ENCODE measurements around the gene WNT9A. TPM values are rescaled to one million over a fixed set of nuclear protein-coding genes. Genes with fewer than 3 reads are reported as not detected.

WNT9A gene
- total RNA-seq, 2 experiments from 2014 or later, result not detected

DNA sequence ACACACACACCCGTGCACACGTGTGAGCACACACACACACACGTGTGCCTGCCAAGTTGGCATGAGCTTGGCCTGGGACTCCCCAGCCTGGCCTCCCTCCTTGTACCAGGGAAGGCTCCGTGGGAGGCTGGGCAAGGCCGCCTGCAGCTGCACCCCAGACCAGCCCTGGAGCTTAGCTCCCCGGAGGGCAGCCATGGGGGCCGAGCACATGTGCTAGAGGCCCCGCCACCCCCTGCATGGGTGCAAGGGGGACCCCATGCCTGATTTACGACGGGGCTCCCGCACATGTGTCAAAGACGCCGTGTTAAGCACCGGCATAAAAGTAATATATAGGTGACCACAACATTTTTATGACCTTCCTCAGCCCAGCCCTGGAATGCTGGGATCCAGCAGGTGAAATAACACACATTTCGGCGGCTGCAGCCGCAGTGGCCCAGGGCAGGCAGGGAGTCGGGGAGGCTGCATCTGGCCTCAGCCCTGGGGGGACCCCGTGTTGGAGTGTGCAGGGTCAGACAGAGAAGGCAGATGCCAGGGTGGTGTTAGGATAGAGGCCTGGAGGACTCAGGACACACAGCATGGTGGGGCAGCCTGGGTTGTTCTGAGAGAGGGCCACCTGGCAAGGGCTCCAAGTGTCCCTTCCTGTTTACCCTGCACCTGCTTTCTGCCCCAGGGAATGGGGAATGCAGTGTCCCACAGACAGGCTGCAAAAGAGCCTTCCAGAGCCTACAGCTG lies 56.3 kb downstream of the WNT9A start:
- Histone ChIP-seq H3K4me3 (ENCODE audit: low read depth, low read length, poor library complexity, severe bottlenecking) (no peak overlapping the region), H3K27ac (ENCODE audit: low read depth, low read length, poor library complexity, severe bottlenecking) (no peak overlapping the region), H3K79me2 (ENCODE audit: insufficient read depth, low read depth, low read length) (no peaks in the 10 kb centered on the region), H3K9me2 (ENCODE audit: insufficient read depth, low read length) (no peaks in the 10 kb centered on the region), H2AFZ (ENCODE audit: low read length) (no peak overlapping the region), H3K4me1 (ENCODE audit: insufficient read depth, low read length, poor library complexity, severe bottlenecking) (no peaks in the 10 kb centered on the region), H3K9me3 (ENCODE audit: low read length) (no peaks in the 10 kb centered on the region), H3K36me3 (ENCODE audit: insufficient read depth, low read length) (no peaks in the 10 kb centered on the region), H3K4me2 (ENCODE audit: low read length) (no peak overlapping the region), H4K20me1 (ENCODE audit: insufficient read depth, low read length) (no peaks in the 10 kb centered on the region)
- BruUV-seq (replicated peaks), result no TSS peak
- intact Hi-C loops (cut with micrococcal nuclease; ENCODE audit: unreplicated experiment), result no loop called here
- no peak for TF ChIP-seq EZH2phosphoT487 (IDR thresholded peaks at IDR 0.05; ENCODE audit: borderline replicate concordance, low read depth, low read length)
- TF ChIP-seq, protein P1, sequence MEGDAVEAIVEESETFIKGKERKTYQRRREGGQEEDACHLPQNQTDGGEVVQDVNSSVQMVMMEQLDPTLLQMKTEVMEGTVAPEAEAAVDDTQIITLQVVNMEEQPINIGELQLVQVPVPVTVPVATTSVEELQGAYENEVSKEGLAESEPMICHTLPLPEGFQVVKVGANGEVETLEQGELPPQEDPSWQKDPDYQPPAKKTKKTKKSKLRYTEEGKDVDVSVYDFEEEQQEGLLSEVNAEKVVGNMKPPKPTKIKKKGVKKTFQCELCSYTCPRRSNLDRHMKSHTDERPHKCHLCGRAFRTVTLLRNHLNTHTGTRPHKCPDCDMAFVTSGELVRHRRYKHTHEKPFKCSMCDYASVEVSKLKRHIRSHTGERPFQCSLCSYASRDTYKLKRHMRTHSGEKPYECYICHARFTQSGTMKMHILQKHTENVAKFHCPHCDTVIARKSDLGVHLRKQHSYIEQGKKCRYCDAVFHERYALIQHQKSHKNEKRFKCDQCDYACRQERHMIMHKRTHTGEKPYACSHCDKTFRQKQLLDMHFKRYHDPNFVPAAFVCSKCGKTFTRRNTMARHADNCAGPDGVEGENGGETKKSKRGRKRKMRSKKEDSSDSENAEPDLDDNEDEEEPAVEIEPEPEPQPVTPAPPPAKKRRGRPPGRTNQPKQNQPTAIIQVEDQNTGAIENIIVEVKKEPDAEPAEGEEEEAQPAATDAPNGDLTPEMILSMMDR (conservative IDR thresholded peaks at IDR 0.05; ENCODE audit: low read length), result no peak
- ChIA-PET POLR2A (interaction anchor here (0.6 kb wide), 1 partner anchor 14 kb away, joined by 3 read pairs; no protein-coding TSS in a partner anchor), CTCF (ENCODE audit: unreplicated experiment) (no interaction called here)
- no peak for DNase-seq (ENCODE audit: low spot score)

DNA sequence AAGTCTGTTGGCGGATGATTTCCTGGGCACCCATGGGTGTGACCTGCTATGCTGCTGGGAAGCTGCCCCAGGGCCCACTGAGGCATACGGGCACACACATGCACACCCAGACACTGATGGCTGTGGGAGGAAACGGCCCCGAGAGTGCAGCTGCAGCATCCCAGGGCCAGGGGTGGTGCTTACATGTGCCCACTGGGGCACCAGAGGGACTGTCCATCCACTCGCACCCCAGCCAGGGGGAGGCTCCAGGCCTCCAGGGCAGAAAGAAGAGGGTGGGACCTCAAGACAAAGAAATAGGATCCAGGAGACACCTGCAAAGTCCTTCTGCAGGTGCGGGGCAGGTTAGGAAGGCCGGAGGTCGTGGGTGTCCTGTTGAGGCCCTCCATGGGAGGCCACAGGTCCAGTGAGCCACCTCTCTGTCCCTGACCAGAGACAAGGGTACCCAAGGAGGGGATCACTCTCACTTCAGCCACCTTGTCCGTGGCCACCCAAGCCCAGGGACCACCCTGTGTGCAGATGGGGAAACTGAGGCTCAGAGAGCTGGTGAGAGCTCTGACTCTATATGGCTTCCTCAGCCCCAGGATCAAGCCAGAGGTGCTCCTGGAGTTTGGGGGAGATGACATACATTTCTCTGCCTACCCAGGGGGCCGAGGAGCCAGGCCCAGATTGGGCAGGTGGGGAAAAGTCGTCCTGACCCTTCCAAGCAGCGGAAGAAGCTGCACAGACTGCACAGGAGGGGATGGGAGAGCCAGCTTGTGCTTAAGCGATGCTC lies 57.1 kb downstream of the WNT9A start:
- Histone ChIP-seq H3K36me3 (ENCODE audit: insufficient read depth, low read length) (no peaks in the 10 kb centered on the region), H3K27ac (ENCODE audit: low read depth, low read length, poor library complexity, severe bottlenecking) (no peak overlapping the region), H3K9me2 (ENCODE audit: insufficient read depth, low read length) (no peaks in the 10 kb centered on the region), H3K9me3 (ENCODE audit: low read length) (no peaks in the 10 kb centered on the region), H3K4me1 (ENCODE audit: insufficient read depth, low read length, poor library complexity, severe bottlenecking) (no peaks in the 10 kb centered on the region), H2AFZ (ENCODE audit: low read length) (no peak overlapping the region), H3K79me2 (ENCODE audit: insufficient read depth, low read depth, low read length) (no peaks in the 10 kb centered on the region), H3K4me3 (ENCODE audit: low read depth, low read length, poor library complexity, severe bottlenecking) (no peak overlapping the region), H4K20me1 (ENCODE audit: insufficient read depth, low read length) (no peaks in the 10 kb centered on the region), H3K4me2 (ENCODE audit: low read length) (no peak overlapping the region)
- TF ChIP-seq, protein P1 (conservative IDR thresholded peaks at IDR 0.05; ENCODE audit: low read length), result no peak
- TF ChIP-seq EZH2phosphoT487 (IDR thresholded peaks at IDR 0.05; ENCODE audit: borderline replicate concordance, low read depth, low read length), result no peak
- CTCF ChIA-PET (ENCODE audit: unreplicated experiment), result no interaction called here
- no TSS peak for BruUV-seq (replicated peaks)
- intact Hi-C loops (cut with micrococcal nuclease; ENCODE audit: unreplicated experiment), result no loop called here
- DNase-seq (ENCODE audit: low spot score), result no peak
- POLR2A ChIA-PET, result interaction anchor here (0.6 kb wide), 1 partner anchor 13 kb away, joined by 3 read pairs; no protein-coding TSS in a partner anchor
